Colon (tissue), 2 donors: ENCODE results near the gene ZFYVE19.

Experiments
- FAIRE-seq: peaks from 2 replicates; lab custom pipeline; 2012; peaks lifted over from hg19 to GRCh38; lab: Jason Lieb, UNC
- donor health status: control.
- donor health status: control.

The ZFYVE19 gene

GRCh38 chr15:40775740-40776536 is 31.0 kb upstream of the ZFYVE19 start:
- no peak for FAIRE-seq

GRCh38 chr15:40776537-40777141 is 30.2 kb upstream of the ZFYVE19 start:
- no peak for FAIRE-seq

- FAIRE-seq: no peak
Measured at GRCh38 chr15:40782609-40783227, 24.2 kb upstream of the ZFYVE19 start.

- FAIRE-seq: no peak
Measured at GRCh38 chr15:40785164-40785563, 21.7 kb upstream of the ZFYVE19 start.

- no peak for FAIRE-seq
Measured at GRCh38 chr15:40785814-40786213, 21.1 kb upstream of the ZFYVE19 start.

GRCh38 chr15:40787344-40787841 is 19.5 kb upstream of the ZFYVE19 start:
- FAIRE-seq: no peak

- no peak for FAIRE-seq
Measured at GRCh38 chr15:40787991-40788390, 18.9 kb upstream of the ZFYVE19 start.

GRCh38 chr15:40789119-40789518 is 17.8 kb upstream of the ZFYVE19 start:
- FAIRE-seq: no peak

GRCh38 chr15:40789999-40790398 is 16.9 kb upstream of the ZFYVE19 start:
- no peak for FAIRE-seq

- no peak for FAIRE-seq
Measured at GRCh38 chr15:40790718-40791117, 16.2 kb upstream of the ZFYVE19 start.

GRCh38 chr15:40792394-40792793 is 14.5 kb upstream of the ZFYVE19 start:
- FAIRE-seq: no peak

GRCh38 chr15:40793216-40793989 is 13.5 kb upstream of the ZFYVE19 start:
- FAIRE-seq: no peak

GRCh38 chr15:40796041-40796440 is 10.8 kb upstream of the ZFYVE19 start:
- FAIRE-seq: no peak

- no peak for FAIRE-seq
Measured at GRCh38 chr15:40796512-40796911, 10.4 kb upstream of the ZFYVE19 start.

GRCh38 chr15:40799523-40799922 is 7.4 kb upstream of the ZFYVE19 start:
- no peak for FAIRE-seq

GRCh38 chr15:40803076-40803475 is 3.8 kb upstream of the ZFYVE19 start:
- FAIRE-seq: no peak

GRCh38 chr15:40803688-40804087 is 3.2 kb upstream of the ZFYVE19 start:
- FAIRE-seq: no peak

GRCh38 chr15:40806672-40807027 is 239 bp upstream of the ZFYVE19 start:
- no peak for FAIRE-seq

GRCh38 chr15:40807888-40808461 is 1.1 kb downstream of the ZFYVE19 start:
- no peak for FAIRE-seq

GRCh38 chr15:40808861-40809450 is 2.1 kb downstream of the ZFYVE19 start:
- no peak for FAIRE-seq

- no peak for FAIRE-seq
Measured at GRCh38 chr15:40812721-40813425, 6.0 kb downstream of the ZFYVE19 start.
